Measurements from ENCODE around the gene NTS. TPM values are rescaled to one million over a fixed set of nuclear protein-coding genes. Genes with fewer than 3 reads are reported as not detected.

NTS gene
- total RNA-seq, 1 experiment from 2014 or later = not detected

GRCh38 chr12:85927166-85927565 is 53.1 kb downstream of the NTS start:
- Histone ChIP-seq H3K4me1 (no peaks in the 10 kb centered on the region), H3K4me3 (ENCODE audit: low read depth, low read length) (no peak overlapping the region), H3K27me3 (replicated peaks; ENCODE audit: control insufficient read depth, insufficient read depth, low read length) (no peaks in the 10 kb centered on the region), H3K9me3 (no peaks in the 10 kb centered on the region), H3K36me3 (ENCODE audit: control insufficient read depth, insufficient read depth, low read length) (no peaks in the 10 kb centered on the region)
- DNase-seq = no peak
- Mint-ChIP-seq H3K9me3 (ENCODE audit: unreplicated experiment) (no peaks in the 10 kb centered on the region), H3K27me3 (ENCODE audit: insufficient read depth, unreplicated experiment) (no peaks in the 10 kb centered on the region), H3K4me3 (ENCODE audit: unreplicated experiment) (no peak overlapping the region), H3K4me1 (ENCODE audit: low read depth, unreplicated experiment) (no peaks in the 10 kb centered on the region), H3K36me3 (ENCODE audit: insufficient read depth, unreplicated experiment) (no peaks in the 10 kb centered on the region), H3K27ac (ENCODE audit: unreplicated experiment) (no peak overlapping the region)
- ChIA-PET CTCF (no interaction called here), POLR2A (no interaction called here)
- no TSS peak for BruUV-seq (replicated peaks)
- intact Hi-C loops (cut with micrococcal nuclease; ENCODE audit: unreplicated experiment) = no loop called here
- no peak for TF ChIP-seq CTCF (IDR thresholded peaks at IDR 0.05; ENCODE audit: insufficient read depth in 1 of 2, low read depth in 1 of 2, low read length in 1 of 2, severe bottlenecking in 1 of 2, unreplicated experiment in 1 of 2)

Other genes with a start within 250 kb of the NTS start
- gene RASSF9, start 37.9 kb upstream of the NTS start, total RNA-seq (2022) = 0.20 and 0.35 TPM in 2 replicates

Measured in Caco-2 (cell line).